GM19395 (cell line): ENCODE measurements around the gene MAP3K5.

Experiments used
- ATAC-seq: cut with Tn5 transposase; IDR thresholded peaks from one replicate; pipeline ENCODE4 v1.9.1; 2021; ENCODE audit warnings: mild to moderate bottlenecking, moderate library complexity; ENCODE audit not compliant: unreplicated experiment

MAP3K5 gene

GRCh38 chr6:136751991-136752390 is 40.3 kb downstream of the MAP3K5 start:
- no peak for ATAC-seq

- ATAC-seq = peak; percentile 96
These were observed 40.7 kb downstream of the MAP3K5 start for GRCh38 chr6:136751522-136751956.

GRCh38 chr6:136750696-136751521 is 41.4 kb downstream of the MAP3K5 start:
- peak; percentile 42 for ATAC-seq

GRCh38 chr6:136749359-136749997 is 42.8 kb downstream of the MAP3K5 start:
- no peak for ATAC-seq

DNA sequence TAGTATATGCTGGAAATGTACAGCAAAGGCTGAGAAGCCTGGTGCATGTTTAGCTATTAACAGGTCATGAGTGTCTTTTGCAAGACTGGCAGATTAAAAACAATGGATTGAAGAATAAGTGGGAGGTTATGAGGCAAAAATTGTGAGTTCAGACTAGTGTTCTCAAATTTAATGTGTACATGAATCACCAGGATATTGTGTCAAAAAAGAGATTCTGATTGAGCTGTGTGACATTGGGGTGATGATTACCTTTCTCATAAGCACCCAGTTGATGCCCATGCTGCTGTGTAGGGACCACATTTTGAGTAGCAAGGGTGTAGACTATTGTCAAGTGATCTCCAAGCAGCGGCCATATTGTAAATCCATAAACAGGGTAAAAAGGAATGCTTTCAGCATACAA is 44.8 kb downstream of the MAP3K5 start:
- ATAC-seq = no peak

DNA sequence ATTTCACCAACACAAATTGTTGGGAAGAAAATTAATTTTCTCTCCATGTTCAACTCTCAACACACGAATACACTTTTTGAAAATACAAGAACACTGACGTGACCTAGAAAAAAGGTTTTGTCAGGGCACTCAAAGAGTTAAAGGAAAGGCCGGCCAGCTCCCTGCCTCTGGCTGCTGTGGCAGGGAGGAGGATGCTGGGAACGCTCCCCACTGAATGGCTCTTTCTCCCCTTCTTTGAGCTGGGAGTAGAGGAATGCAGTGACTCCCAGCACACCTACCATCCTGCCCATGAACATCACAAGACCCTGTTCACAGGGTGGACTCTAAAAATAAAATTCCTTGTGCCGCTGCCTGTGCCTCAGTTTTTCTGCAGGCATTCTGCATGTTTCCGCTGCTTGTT is 47.0 kb downstream of the MAP3K5 start:
- ATAC-seq = no peak

- no peak for ATAC-seq
These were observed 47.4 kb downstream of the MAP3K5 start for GRCh38 chr6:136744889-136745288.

DNA sequence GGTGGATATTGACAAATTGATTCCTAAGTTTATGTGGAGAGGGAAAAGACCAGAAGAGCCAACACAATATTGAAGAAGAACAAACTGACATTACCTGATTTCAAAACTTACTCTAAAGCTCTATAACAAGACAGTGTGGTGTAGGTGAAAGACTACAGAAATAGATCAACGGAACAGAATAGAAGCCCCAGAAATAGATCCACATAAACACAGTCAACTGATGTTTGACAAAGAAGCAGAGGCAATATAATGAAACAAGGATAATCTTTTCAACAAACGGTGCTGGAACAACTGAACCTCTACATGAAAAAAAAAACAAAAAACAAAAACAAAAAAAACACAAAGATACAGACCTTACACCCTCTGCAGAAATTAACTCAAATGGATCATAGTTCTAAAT is 50.2 kb downstream of the MAP3K5 start:
- no peak for ATAC-seq

- ATAC-seq = no peak
These were observed 52.0 kb downstream of the MAP3K5 start for GRCh38 chr6:136740050-136740974.

DNA sequence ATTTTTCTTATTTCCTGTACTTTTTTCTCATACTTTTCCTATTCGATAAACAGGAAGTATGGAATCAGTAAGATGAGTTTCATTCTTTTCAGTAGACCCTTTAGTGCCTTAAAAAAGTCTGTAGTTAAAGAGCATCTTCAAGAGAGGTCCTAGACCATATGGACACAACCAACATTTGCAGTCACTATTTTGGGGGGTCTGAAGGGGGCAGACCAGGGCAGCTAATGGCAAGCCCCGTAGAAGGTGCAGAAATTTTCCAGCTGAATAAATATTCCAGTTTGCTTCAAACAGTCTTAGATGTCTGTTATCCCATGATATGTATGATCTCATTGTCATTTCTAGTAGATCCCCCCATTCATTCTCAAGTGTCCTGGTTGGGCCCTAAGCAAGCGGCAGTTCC is 52.8 kb downstream of the MAP3K5 start:
- no peak for ATAC-seq

GRCh38 chr6:136739071-136739470 is 53.2 kb downstream of the MAP3K5 start:
- no peak for ATAC-seq

- ATAC-seq = no peak
These were observed 53.6 kb downstream of the MAP3K5 start for GRCh38 chr6:136738692-136739057.

DNA sequence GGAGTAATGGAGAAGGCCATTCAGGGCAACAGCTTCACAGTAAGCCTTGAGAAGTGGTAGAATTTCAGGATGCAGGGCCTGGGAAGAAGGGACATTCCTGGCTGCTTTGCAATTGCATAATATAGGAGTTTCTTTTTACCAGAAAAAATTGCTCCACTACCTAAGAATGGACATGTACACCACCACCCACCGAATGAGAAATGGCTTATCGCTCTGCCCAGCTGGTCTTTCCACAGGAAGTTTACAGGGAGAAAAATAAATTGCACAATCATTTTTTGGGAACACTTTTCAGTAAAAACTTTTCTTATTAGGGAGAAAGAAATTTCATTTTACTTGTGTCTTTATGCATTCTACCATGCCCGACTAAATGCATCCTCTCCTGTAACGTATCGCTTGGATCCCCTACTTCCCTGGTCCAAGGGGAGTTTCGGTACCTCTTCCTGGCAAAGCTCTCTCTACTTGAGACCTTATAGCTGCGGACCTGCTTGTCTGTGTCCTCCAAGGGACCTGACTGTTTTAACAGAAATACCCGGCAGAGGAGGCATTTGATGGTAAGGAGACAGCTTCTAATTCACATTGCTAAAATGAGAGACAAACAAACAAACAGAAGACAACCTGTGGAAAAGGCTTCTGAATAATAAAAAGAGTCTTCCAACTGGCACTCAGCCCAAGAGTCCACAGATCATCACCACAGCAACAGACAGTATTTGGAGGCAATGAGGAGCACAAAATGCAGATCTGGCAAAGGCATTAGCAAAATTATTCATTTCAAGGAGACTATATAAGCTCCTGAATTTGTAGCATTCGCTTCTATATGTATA is 54.2 kb downstream of the MAP3K5 start:
- ATAC-seq = no peak

DNA sequence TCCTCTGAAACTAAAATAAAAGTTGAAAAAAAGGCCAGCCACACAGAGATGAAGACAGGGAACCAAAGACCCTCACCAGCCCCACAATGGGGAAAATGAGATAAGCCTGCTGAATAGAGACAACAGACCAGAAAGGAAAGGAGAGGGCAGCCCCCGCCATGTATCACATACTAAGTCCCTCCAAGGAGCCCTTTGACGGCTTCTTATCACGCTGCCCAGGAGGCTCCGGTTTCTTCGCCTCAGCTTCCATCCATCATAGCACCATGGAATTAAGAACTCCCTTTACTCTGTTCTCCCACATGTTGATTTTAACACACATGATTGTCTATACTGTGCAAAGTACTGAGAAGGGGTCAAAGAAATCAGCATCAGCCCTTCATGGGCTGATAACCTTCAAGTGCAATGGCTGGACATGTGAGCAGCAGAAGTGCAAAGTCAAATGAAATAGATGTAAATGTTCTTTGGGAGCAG is 54.9 kb downstream of the MAP3K5 start:
- no peak for ATAC-seq

DNA sequence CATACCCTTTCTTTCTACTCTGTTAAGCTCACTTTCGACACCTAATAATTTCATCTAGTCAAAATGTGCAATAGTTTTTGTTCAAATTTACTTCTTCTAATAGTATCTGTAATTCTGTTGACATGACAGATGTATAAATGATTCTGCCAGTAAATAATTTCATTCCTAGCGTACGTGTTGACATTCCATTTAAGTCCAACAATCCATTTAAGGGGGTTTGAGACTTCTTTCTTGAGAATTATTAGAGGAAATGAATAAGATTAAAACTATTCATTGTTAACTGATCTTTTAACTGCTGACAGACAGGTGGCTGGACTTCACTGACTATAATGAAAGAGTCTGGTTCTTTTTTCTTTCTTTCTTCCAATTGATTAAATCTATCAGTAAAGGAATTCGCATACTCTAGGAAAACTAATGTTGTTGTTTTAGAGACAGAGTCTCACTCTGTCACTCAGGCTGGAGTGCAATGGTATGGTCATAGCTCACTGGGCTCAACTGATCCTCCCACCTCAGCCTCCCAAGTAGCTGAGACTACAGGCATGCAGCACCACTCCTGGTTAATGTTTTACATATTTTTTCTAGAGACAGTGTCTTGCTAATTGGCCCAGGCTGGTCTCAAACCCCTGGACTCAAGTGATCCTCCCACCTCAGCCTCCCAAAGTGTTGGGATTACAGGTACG is 55.9 kb downstream of the MAP3K5 start:
- no peak for ATAC-seq

DNA sequence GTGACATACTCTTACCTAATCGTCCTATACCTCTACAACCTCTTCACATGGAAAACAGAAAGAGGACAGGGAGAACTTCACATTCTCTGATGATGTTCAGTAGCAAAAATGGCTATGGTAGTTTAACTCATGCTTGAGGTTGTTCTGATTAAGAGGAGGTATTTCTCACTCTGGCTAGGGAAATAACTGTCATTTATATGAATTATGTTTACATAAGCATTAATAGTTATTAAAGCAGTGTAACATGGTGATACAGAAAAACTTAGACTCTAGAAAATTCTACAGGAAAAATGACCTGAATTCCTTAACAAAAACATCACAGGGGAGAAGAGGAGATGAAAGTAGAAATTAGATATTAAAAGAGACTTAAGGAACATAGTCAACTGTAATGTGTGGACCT is 57.3 kb downstream of the MAP3K5 start:
- ATAC-seq = no peak

DNA sequence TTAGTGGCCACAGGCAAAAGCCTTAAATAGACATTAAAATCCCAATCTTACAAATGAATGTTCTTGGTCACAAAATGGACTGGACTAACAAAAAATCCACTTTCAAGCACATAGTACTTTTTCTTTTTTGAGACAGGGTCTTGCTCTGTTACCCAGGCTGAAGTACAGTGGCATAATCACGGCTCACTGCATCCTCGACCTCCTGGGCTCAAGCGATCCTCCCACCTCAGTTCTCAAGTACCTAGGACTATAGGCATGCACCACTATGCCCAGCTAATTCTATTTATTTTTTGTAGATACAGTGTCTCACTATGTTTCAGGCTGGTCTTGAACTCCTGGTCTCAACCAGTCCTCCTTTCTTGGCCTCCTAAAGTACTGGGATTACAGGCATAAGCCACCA is 59.4 kb downstream of the MAP3K5 start:
- no peak for ATAC-seq

DNA sequence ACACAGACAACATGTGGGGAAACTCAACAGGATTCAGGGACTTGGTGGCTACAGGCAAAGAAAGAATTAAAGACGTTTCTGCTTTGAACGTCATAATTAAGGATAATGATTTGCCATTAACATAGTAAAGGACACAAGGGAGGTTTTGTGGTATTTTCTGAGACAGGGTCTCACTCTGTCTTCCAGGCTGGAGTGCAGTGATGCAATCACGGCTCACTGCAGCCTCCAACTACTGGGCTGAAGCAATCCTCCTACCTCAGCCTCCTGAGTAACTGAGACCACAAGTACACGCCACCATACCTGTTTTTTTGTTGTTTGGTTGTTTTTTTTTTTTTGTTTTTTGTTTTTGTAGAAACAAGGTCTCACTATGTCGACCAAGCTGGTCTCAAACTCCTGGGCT is 62.4 kb downstream of the MAP3K5 start:
- ATAC-seq = no peak

DNA sequence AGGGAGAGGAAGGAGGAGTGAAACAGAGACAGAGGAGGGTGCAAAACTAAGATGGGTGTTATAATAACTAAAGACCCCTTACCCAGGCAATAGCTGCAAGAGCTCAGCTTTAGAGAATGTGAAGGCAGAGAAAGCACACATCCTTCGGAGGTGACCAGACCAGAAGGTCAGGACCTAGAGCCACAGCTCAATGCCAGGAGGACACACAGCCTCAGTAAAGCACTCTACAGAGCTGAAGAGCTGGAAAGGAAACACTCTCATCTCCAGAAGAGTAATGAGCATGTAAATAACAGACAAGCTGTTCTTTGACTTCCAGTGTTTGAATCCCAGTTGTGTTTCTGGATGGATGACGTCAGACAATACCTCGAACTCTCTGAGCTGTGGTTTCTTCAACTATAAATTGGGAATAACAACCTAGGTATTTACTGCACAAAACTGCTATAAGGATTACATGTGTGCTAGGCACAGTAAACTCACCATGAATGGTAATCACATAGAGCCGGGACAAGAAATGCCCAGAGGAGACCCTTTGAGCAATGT is 63.2 kb downstream of the MAP3K5 start:
- ATAC-seq = no peak
